ENCODE results near the gene GUCD1.

The GUCD1 gene

GRCh38 chr22:24583221-24584165 is 28.6 kb upstream of the GUCD1 start:
- Histone ChIP-seq H3K27me3 (ENCODE audit: control insufficient read depth in 2 of 2, insufficient read depth in 2 of 2, low read length in 2 of 2) (no peaks in the 10 kb centered on the region), H3K9me3 (ENCODE audit: control insufficient read depth in 2 of 2, low read length in 2 of 2) (no peaks in the 10 kb centered on the region), H3K27ac (ENCODE audit: low read depth in 2 of 2, low read length in 2 of 2) (peak overlapping the region; percentile 24 to 45), H3K4me3 (ENCODE audit: low read length in 2 of 2) (peak overlapping the region in 1 of 2 donors; percentile 5), H3K36me3 (ENCODE audit: control insufficient read depth in 2 of 2, insufficient read depth in 2 of 2, low read length in 2 of 2) (peaks cover under 1 to 17% of the 10 kb centered on the region in 2 donors), H3K4me1 (ENCODE audit: control insufficient read depth in 2 of 2, insufficient read depth in 2 of 2, low read length in 2 of 2) (peaks cover 14 to 27% of the 10 kb centered on the region in 2 donors), H3K9ac (ENCODE audit: low read depth in 1 of 2, low read length in 2 of 2) (peak overlapping the region; percentile 17 to 49)

GRCh38 chr22:24582056-24582814 is 27.3 kb upstream of the GUCD1 start:
- peaks cover 0 to 6% of the 10 kb centered on the region in 2 donors for H3K36me3 ChIP-seq (ENCODE audit: control insufficient read depth in 2 of 2, insufficient read depth in 2 of 2, low read length in 2 of 2)
- H3K4me1 ChIP-seq (ENCODE audit: control insufficient read depth in 2 of 2, insufficient read depth in 2 of 2, low read length in 2 of 2): peaks cover 19 to 30% of the 10 kb centered on the region in 2 donors
- no peak overlapping the region for H3K4me3 ChIP-seq (ENCODE audit: low read length in 2 of 2)
- H3K27ac ChIP-seq (ENCODE audit: low read depth in 2 of 2, low read length in 2 of 2): no peak overlapping the region
- H3K9me3 ChIP-seq (ENCODE audit: control insufficient read depth in 2 of 2, low read length in 2 of 2): no peaks in the 10 kb centered on the region
- no peaks in the 10 kb centered on the region for H3K27me3 ChIP-seq (ENCODE audit: control insufficient read depth in 2 of 2, insufficient read depth in 2 of 2, low read length in 2 of 2)
- no peak overlapping the region for H3K9ac ChIP-seq (ENCODE audit: low read depth in 1 of 2, low read length in 2 of 2)

- H3K9ac ChIP-seq (ENCODE audit: low read depth in 1 of 2, low read length in 2 of 2): no peak overlapping the region
- H3K27me3 ChIP-seq (ENCODE audit: control insufficient read depth in 2 of 2, insufficient read depth in 2 of 2, low read length in 2 of 2): no peaks in the 10 kb centered on the region
- H3K9me3 ChIP-seq (ENCODE audit: control insufficient read depth in 2 of 2, low read length in 2 of 2): no peaks in the 10 kb centered on the region
- H3K27ac ChIP-seq (ENCODE audit: low read depth in 2 of 2, low read length in 2 of 2): no peak overlapping the region
- H3K4me1 ChIP-seq (ENCODE audit: control insufficient read depth in 2 of 2, insufficient read depth in 2 of 2, low read length in 2 of 2): peaks cover 19 to 37% of the 10 kb centered on the region in 2 donors
- H3K36me3 ChIP-seq (ENCODE audit: control insufficient read depth in 2 of 2, insufficient read depth in 2 of 2, low read length in 2 of 2): no peaks in the 10 kb centered on the region
- H3K4me3 ChIP-seq (ENCODE audit: low read length in 2 of 2): no peak overlapping the region
These were observed 25.3 kb upstream of the GUCD1 start for GRCh38 chr22:24580276-24580675.

- Histone ChIP-seq H3K27me3 (ENCODE audit: control insufficient read depth in 2 of 2, insufficient read depth in 2 of 2, low read length in 2 of 2) (no peaks in the 10 kb centered on the region), H3K9me3 (ENCODE audit: control insufficient read depth in 2 of 2, low read length in 2 of 2) (no peaks in the 10 kb centered on the region), H3K36me3 (ENCODE audit: control insufficient read depth in 2 of 2, insufficient read depth in 2 of 2, low read length in 2 of 2) (peaks cover 0 to 4% of the 10 kb centered on the region in 2 donors), H3K27ac (ENCODE audit: low read depth in 2 of 2, low read length in 2 of 2) (peak overlapping the region; percentile 70 to 78), H3K9ac (ENCODE audit: low read depth in 1 of 2, low read length in 2 of 2) (no peak overlapping the region), H3K4me1 (ENCODE audit: control insufficient read depth in 2 of 2, insufficient read depth in 2 of 2, low read length in 2 of 2) (peaks cover 19 to 36% of the 10 kb centered on the region in 2 donors), H3K4me3 (ENCODE audit: low read length in 2 of 2) (no peak overlapping the region)
These were observed 24.3 kb upstream of the GUCD1 start for GRCh38 chr22:24579258-24579601.

GRCh38 chr22:24578355-24579257 is 23.7 kb upstream of the GUCD1 start:
- Histone ChIP-seq H3K4me3 (ENCODE audit: low read length in 2 of 2) (no peak overlapping the region), H3K9ac (ENCODE audit: low read depth in 1 of 2, low read length in 2 of 2) (peak overlapping the region in 1 of 2 donors; percentile 9), H3K4me1 (ENCODE audit: control insufficient read depth in 2 of 2, insufficient read depth in 2 of 2, low read length in 2 of 2) (peaks cover 14 to 31% of the 10 kb centered on the region in 2 donors), H3K27me3 (ENCODE audit: control insufficient read depth in 2 of 2, insufficient read depth in 2 of 2, low read length in 2 of 2) (no peaks in the 10 kb centered on the region), H3K9me3 (ENCODE audit: control insufficient read depth in 2 of 2, low read length in 2 of 2) (no peaks in the 10 kb centered on the region), H3K36me3 (ENCODE audit: control insufficient read depth in 2 of 2, insufficient read depth in 2 of 2, low read length in 2 of 2) (peaks cover 5 to 10% of the 10 kb centered on the region in 2 donors), H3K27ac (ENCODE audit: low read depth in 2 of 2, low read length in 2 of 2) (peak overlapping the region; percentile 70 to 78)

- Histone ChIP-seq H3K9me3 (ENCODE audit: control insufficient read depth in 2 of 2, low read length in 2 of 2) (no peaks in the 10 kb centered on the region), H3K9ac (ENCODE audit: low read depth in 1 of 2, low read length in 2 of 2) (no peak overlapping the region), H3K36me3 (ENCODE audit: control insufficient read depth in 2 of 2, insufficient read depth in 2 of 2, low read length in 2 of 2) (peaks cover 18 to 28% of the 10 kb centered on the region in 2 donors), H3K4me1 (ENCODE audit: control insufficient read depth in 2 of 2, insufficient read depth in 2 of 2, low read length in 2 of 2) (peaks cover 8 to 24% of the 10 kb centered on the region in 2 donors), H3K27me3 (ENCODE audit: control insufficient read depth in 2 of 2, insufficient read depth in 2 of 2, low read length in 2 of 2) (no peaks in the 10 kb centered on the region), H3K27ac (ENCODE audit: low read depth in 2 of 2, low read length in 2 of 2) (peak overlapping the region in 1 of 2 donors; percentile 12), H3K4me3 (ENCODE audit: low read length in 2 of 2) (no peak overlapping the region)
These were observed 21.8 kb upstream of the GUCD1 start for GRCh38 chr22:24576778-24577177.

- no peaks in the 10 kb centered on the region for H3K27me3 ChIP-seq (ENCODE audit: control insufficient read depth in 2 of 2, insufficient read depth in 2 of 2, low read length in 2 of 2)
- H3K4me3 ChIP-seq (ENCODE audit: low read length in 2 of 2): no peak overlapping the region
- H3K4me1 ChIP-seq (ENCODE audit: control insufficient read depth in 2 of 2, insufficient read depth in 2 of 2, low read length in 2 of 2): no peaks in the 10 kb centered on the region
- no peak overlapping the region for H3K27ac ChIP-seq (ENCODE audit: low read depth in 2 of 2, low read length in 2 of 2)
- no peak overlapping the region for H3K9ac ChIP-seq (ENCODE audit: low read depth in 1 of 2, low read length in 2 of 2)
- H3K36me3 ChIP-seq (ENCODE audit: control insufficient read depth in 2 of 2, insufficient read depth in 2 of 2, low read length in 2 of 2): peaks cover 43 to 58% of the 10 kb centered on the region in 2 donors
- H3K9me3 ChIP-seq (ENCODE audit: control insufficient read depth in 2 of 2, low read length in 2 of 2): no peaks in the 10 kb centered on the region
These were observed 16.3 kb upstream of the GUCD1 start for GRCh38 chr22:24571266-24571665.

GRCh38 chr22:24567668-24568067 is 12.7 kb upstream of the GUCD1 start:
- Histone ChIP-seq H3K4me1 (ENCODE audit: control insufficient read depth in 2 of 2, insufficient read depth in 2 of 2, low read length in 2 of 2) (no peaks in the 10 kb centered on the region), H3K27me3 (ENCODE audit: control insufficient read depth in 2 of 2, insufficient read depth in 2 of 2, low read length in 2 of 2) (no peaks in the 10 kb centered on the region), H3K9me3 (ENCODE audit: control insufficient read depth in 2 of 2, low read length in 2 of 2) (no peaks in the 10 kb centered on the region), H3K27ac (ENCODE audit: low read depth in 2 of 2, low read length in 2 of 2) (no peak overlapping the region), H3K9ac (ENCODE audit: low read depth in 1 of 2, low read length in 2 of 2) (no peak overlapping the region), H3K36me3 (ENCODE audit: control insufficient read depth in 2 of 2, insufficient read depth in 2 of 2, low read length in 2 of 2) (peaks cover 42 to 49% of the 10 kb centered on the region in 2 donors), H3K4me3 (ENCODE audit: low read length in 2 of 2) (no peak overlapping the region)

- Histone ChIP-seq H3K27me3 (ENCODE audit: control insufficient read depth in 2 of 2, insufficient read depth in 2 of 2, low read length in 2 of 2) (no peaks in the 10 kb centered on the region), H3K9ac (ENCODE audit: low read depth in 1 of 2, low read length in 2 of 2) (no peak overlapping the region), H3K27ac (ENCODE audit: low read depth in 2 of 2, low read length in 2 of 2) (no peak overlapping the region), H3K4me3 (ENCODE audit: low read length in 2 of 2) (no peak overlapping the region), H3K36me3 (ENCODE audit: control insufficient read depth in 2 of 2, insufficient read depth in 2 of 2, low read length in 2 of 2) (peaks cover 38 to 45% of the 10 kb centered on the region in 2 donors), H3K9me3 (ENCODE audit: control insufficient read depth in 2 of 2, low read length in 2 of 2) (no peaks in the 10 kb centered on the region), H3K4me1 (ENCODE audit: control insufficient read depth in 2 of 2, insufficient read depth in 2 of 2, low read length in 2 of 2) (no peaks in the 10 kb centered on the region)
These were observed 12.1 kb upstream of the GUCD1 start for GRCh38 chr22:24566899-24567511.

Measured in mucosa of rectum (tissue), 2 donors.